GM21390 (cell line): ENCODE data around the gene DEF6.

Experiments
- ATAC-seq: cut with Tn5 transposase; IDR thresholded peaks from one replicate; pipeline ENCODE4 v1.9.1; 2021; ENCODE audit not compliant: unreplicated experiment

Gene DEF6

GRCh38 chr6:35370124-35370741 is 72.6 kb downstream of the DEF6 start:
- peak; percentile 72 for ATAC-seq

GRCh38 chr6:35370785-35371493 is 73.3 kb downstream of the DEF6 start:
- no peak for ATAC-seq
